MCF 10A (cell line): ENCODE results near the gene PFDN1. TPM values are rescaled to one million over a fixed set of nuclear protein-coding genes. Genes with fewer than 3 reads are reported as not detected.

Source experiments
- BruUV-seq: library from RNA; stranded (reverse); fragments of 400-500 nt; replicated peaks from 2 replicates; lab custom pipeline; 2021; lab: Mats Ljungman, UMichigan
- CTCF ChIA-PET: fragments of 300-600 bp; sonication (Branson Sonifier 250); formaldehyde crosslinking; extraction: SDS; loops from one replicate; lab custom pipeline; 2021; ENCODE audit warnings: antibody characterized with exemption, inconsistent platforms; lab: Yijun Ruan, JAX
- POLR2A ChIA-PET: fragments of 300-600, 350-650 bp; sonication (Branson Sonifier 250); formaldehyde crosslinking; extraction: SDS; loops from one replicate; lab custom pipeline; 2020; ENCODE audit warnings: antibody characterized with exemption, inconsistent platforms; lab: Yijun Ruan, JAX
- DNase-seq: peaks from one replicate; pipeline ENCODE4 v3.0.0-alpha.2; 2018; ENCODE audit not compliant: unreplicated experiment
- H3K27ac Mint-ChIP-seq: one replicate; pipeline ENCODE4 v1.8.0; 2022; ENCODE audit warnings: mild to moderate bottlenecking, low read depth, mixed read lengths; ENCODE audit not compliant: unreplicated experiment
- H3K27me3 Mint-ChIP-seq: one replicate; pipeline ENCODE4 v1.8.0; 2022; ENCODE audit warnings: mixed read lengths; ENCODE audit not compliant: insufficient read depth, unreplicated experiment
- H3K36me3 Mint-ChIP-seq: one replicate; pipeline ENCODE4 v1.8.0; 2022; ENCODE audit warnings: mild to moderate bottlenecking, moderate library complexity, mixed read lengths; ENCODE audit not compliant: insufficient read depth, unreplicated experiment
- H3K4me1 Mint-ChIP-seq: one replicate; pipeline ENCODE4 v1.8.0; 2022; ENCODE audit warnings: mixed read lengths; ENCODE audit not compliant: insufficient read depth, unreplicated experiment
- H3K4me3 Mint-ChIP-seq: one replicate; pipeline ENCODE4 v1.8.0; 2022; ENCODE audit warnings: mild to moderate bottlenecking, moderate library complexity, mixed read lengths; ENCODE audit not compliant: unreplicated experiment
- H3K9me3 Mint-ChIP-seq: one replicate; pipeline ENCODE4 v1.8.0; 2022; ENCODE audit warnings: mixed read lengths; ENCODE audit not compliant: unreplicated experiment
- intact Hi-C: fragments of 100-400 bp; cut with micrococcal nuclease; formaldehyde crosslinking; loops from 2 replicates; pipeline ENCODE4 v1.14.1; 2022
- total RNA-seq: library from RNA; stranded (reverse); gene quantifications from 2 replicates; pipeline ENCODE4 v1.2.3, GENCODE V29; 2022
- TF ChIP-seq, protein P1 (sequence below): fragments of 200-600 bp; IDR thresholded peaks from one replicate; pipeline ENCODE4 v1.8.0; 2022; ENCODE audit warnings: antibody characterized with exemption, mild to moderate bottlenecking; ENCODE audit not compliant: unreplicated experiment

PFDN1 gene
- total RNA-seq, 1 experiment from 2014 or later: 94.7 TPM

DNA sequence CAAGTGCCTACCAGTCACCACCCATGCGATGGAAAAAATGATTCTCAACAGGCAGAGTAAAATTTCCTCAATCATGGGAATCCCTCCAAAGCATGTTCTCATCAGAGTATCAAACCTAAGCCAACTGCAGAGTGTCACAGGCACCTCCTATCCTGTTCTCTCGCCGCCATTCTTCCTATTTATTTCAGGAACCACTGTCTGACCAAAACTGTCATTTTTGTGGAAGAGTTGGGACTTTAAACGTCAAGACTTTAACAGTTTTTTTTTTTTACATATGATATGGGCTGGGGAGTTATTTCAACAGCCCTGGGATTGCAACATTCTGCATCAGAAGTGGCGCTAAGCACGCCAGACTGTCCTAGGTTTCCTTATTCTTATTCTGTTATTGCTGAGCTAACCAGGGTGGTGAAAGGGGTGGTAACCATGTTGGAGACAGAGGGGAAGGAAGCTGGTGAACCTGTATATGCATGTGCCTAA, 29.5 kb downstream of the PFDN1 start:
- TF ChIP-seq, protein P1, sequence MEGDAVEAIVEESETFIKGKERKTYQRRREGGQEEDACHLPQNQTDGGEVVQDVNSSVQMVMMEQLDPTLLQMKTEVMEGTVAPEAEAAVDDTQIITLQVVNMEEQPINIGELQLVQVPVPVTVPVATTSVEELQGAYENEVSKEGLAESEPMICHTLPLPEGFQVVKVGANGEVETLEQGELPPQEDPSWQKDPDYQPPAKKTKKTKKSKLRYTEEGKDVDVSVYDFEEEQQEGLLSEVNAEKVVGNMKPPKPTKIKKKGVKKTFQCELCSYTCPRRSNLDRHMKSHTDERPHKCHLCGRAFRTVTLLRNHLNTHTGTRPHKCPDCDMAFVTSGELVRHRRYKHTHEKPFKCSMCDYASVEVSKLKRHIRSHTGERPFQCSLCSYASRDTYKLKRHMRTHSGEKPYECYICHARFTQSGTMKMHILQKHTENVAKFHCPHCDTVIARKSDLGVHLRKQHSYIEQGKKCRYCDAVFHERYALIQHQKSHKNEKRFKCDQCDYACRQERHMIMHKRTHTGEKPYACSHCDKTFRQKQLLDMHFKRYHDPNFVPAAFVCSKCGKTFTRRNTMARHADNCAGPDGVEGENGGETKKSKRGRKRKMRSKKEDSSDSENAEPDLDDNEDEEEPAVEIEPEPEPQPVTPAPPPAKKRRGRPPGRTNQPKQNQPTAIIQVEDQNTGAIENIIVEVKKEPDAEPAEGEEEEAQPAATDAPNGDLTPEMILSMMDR: no peak
- intact Hi-C loops: no loop called here
- no peaks in the 10 kb centered on the region for H3K4me1 Mint-ChIP-seq
- ChIA-PET POLR2A (interaction anchor here (0.6 to 3.5 kb wide), 5 partner anchors 8 to 74 kb away, joined by 4 to 23 read pairs (median 5); no protein-coding TSS in a partner anchor), CTCF (interaction anchor here (0.7 to 4.0 kb wide), 6 partner anchors 12 to 78 kb away, joined by 3 to 20 read pairs (median 6); partner anchors contain the start of gene HBEGF)
- H3K27me3 Mint-ChIP-seq: no peaks in the 10 kb centered on the region
- H3K9me3 Mint-ChIP-seq: peaks cover 8% of the 10 kb centered on the region
- no TSS peak for BruUV-seq
- no peak overlapping the region for H3K27ac Mint-ChIP-seq
- DNase-seq: peak; percentile 55
- no peak overlapping the region for H3K4me3 Mint-ChIP-seq
- peaks cover 24% of the 10 kb centered on the region for H3K36me3 Mint-ChIP-seq

DNA sequence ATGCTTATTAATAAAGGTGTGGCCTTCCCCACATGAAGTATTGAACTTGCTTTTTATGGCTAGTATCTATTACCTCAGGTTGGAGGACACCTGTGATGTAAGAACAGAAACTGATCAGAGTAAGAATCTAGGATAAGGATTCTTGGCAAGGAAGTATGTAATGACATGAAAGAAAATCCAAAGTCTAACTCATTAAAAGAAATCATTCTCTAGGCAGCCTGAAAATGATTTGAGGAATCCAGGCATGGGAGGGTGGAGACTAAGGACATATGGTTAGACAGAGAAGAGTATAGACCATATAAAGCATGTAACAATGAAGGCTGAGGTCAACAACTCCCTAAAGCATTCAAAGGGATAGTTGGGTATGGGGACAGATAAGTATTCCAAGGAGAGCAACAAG, 32.9 kb downstream of the PFDN1 start:
- Mint-ChIP-seq H3K4me3 (no peak overlapping the region), H3K27me3 (no peaks in the 10 kb centered on the region), H3K4me1 (peaks cover 11% of the 10 kb centered on the region), H3K9me3 (no peaks in the 10 kb centered on the region), H3K36me3 (no peaks in the 10 kb centered on the region), H3K27ac (no peak overlapping the region)
- TF ChIP-seq, protein P1: no peak
- POLR2A ChIA-PET: no interaction called here
- DNase-seq: no peak
- intact Hi-C loops: no loop called here
- BruUV-seq: no TSS peak
- CTCF ChIA-PET: interaction anchor here (2.3 to 42.5 kb wide), 2 partner anchors 9 to 75 kb away, joined by 10 to 1450 read pairs; partner anchors contain the start of gene HBEGF

DNA sequence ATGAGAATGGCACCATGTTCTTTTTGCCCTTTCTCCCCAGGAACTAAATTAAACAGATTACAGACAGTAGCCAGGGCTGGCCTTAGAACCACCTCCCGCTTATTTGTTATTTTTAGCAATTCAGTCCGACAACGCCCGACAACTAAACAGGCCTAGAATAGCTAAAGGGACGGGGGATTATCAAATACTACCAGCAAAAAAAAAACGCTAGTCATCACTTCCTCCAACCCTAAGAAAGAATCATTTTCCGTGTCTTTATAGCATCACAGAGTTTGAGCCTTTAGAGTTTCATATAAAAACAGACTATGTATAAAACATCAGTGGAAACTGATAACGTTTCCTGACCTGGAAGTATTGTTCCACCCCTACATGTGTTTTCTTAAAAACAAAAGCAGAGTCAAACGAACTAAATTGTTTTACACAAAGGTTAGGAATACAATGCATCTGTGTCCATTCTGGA, 35.3 kb downstream of the PFDN1 start:
- TF ChIP-seq, protein P1: no peak
- Mint-ChIP-seq H3K4me1 (peaks cover 11% of the 10 kb centered on the region), H3K36me3 (peaks cover 10% of the 10 kb centered on the region), H3K27ac (no peak overlapping the region), H3K27me3 (no peaks in the 10 kb centered on the region), H3K9me3 (no peaks in the 10 kb centered on the region), H3K4me3 (no peak overlapping the region)
- no peak for DNase-seq
- ChIA-PET CTCF (interaction anchor here (0.8 to 42.5 kb wide), 3 partner anchors 13 to 78 kb away, joined by 3 to 1450 read pairs (median 4); partner anchors contain the start of gene HBEGF), POLR2A (interaction anchor here (0.7 to 1.6 kb wide), 4 partner anchors 13 to 81 kb away, joined by 3 to 6 read pairs (median 3); no protein-coding TSS in a partner anchor)
- intact Hi-C loops: no loop called here
- no TSS peak for BruUV-seq

DNA sequence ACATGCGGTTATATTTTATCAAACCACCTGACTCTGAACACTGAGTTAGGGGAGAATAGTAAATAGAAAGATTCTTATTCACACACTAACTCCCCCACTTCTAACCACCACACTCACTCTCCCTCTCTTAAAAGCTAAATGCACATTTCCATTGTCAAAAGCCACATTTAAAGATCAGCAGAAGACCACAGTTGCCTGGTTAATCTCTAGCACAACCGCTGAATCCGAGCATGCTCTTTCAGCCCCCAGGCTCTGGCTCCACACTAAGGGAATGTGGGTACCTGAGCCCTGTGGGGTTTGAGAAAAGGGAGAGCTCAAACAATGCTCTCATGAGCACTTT, 35.7 kb downstream of the PFDN1 start:
- POLR2A ChIA-PET: interaction anchor here (0.6 to 1.1 kb wide), 4 partner anchors 9 to 444 kb away, joined by 3 to 4 read pairs (median 3); no protein-coding TSS in a partner anchor
- TF ChIP-seq, protein P1: no peak
- BruUV-seq: no TSS peak

More for the DNA sequence above, 35.7 kb downstream of the PFDN1 start:
- H3K27ac Mint-ChIP-seq: no peak overlapping the region
- intact Hi-C loops: no loop called here
- H3K9me3 Mint-ChIP-seq: no peaks in the 10 kb centered on the region
- H3K27me3 Mint-ChIP-seq: no peaks in the 10 kb centered on the region
- peaks cover 16% of the 10 kb centered on the region for H3K4me1 Mint-ChIP-seq
- H3K4me3 Mint-ChIP-seq: no peak overlapping the region
- DNase-seq: no peak
- CTCF ChIA-PET: interaction anchor here (0.9 to 42.5 kb wide), 3 partner anchors 12 to 78 kb away, joined by 3 to 1450 read pairs (median 3); partner anchors contain the start of gene HBEGF
- H3K36me3 Mint-ChIP-seq: peaks cover 15% of the 10 kb centered on the region
